HepG2 (cell line): Measurements from ENCODE around the gene AEBP1. TPM values are rescaled to one million over a fixed set of nuclear protein-coding genes. Genes with fewer than 3 reads are reported as not detected.

Experiments used
- ATAD3A ChIP-seq: sonication (generic); formaldehyde crosslinking; IDR thresholded peaks from 2 replicates; pipeline ENCODE4 v1.4.0; 2020; ENCODE audit warnings: missing genetic modification reagents
- CEBPB ChIP-seq: IDR thresholded peaks from 2 replicates; pipeline ENCODE4 v1.6.1; 2011; ENCODE audit warnings: low read depth, low read length, improper control_type of control experiment, borderline replicate concordance
- DMTF1 ChIP-seq: sonication (generic); formaldehyde crosslinking; IDR thresholded peaks from 2 replicates; pipeline ENCODE4 v1.4.0; 2020; ENCODE audit warnings: mild to moderate bottlenecking, missing genetic modification reagents
- PHF5A ChIP-seq: IDR thresholded peaks from one replicate; pipeline ENCODE4 v1.6.1; 2018; ENCODE audit warnings: low read depth, missing genetic modification reagents; ENCODE audit not compliant: unreplicated experiment
- TBX2 ChIP-seq: sonication (generic); formaldehyde crosslinking; IDR thresholded peaks from 2 replicates; pipeline ENCODE4 v1.5.0; 2020; ENCODE audit warnings: missing genetic modification reagents, mild to moderate bottlenecking, borderline replicate concordance
- ZNF234 ChIP-seq: sonication (generic); formaldehyde crosslinking; conservative IDR thresholded peaks from 2 replicates; pipeline ENCODE4 v1.5.1; 2020; ENCODE audit warnings: mild to moderate bottlenecking, missing genetic modification reagents
- polyA plus RNA-seq, 8 experiments: library from polyadenylated mRNA; depleted of rRNA in 3 of 8; stranded (reverse) in 7 of 8; unstranded in 1 of 8; fragments of >200 nt; fragmentation: Illumina TruSeq in 4 of 8; extraction: Trizol in 4 of 8; gene quantifications; 2 replicates each; pipeline versions ENCODE4 v1.2.1 to v1.2.3, GENCODE V29; 2011 to 2016; ENCODE audit warnings: low read depth in 4 of 8, missing spikeins in 1 of 8, mixed read lengths in 1 of 8; ENCODE audit not compliant: insufficient read depth in 1 of 8
- total RNA-seq, 5 experiments: library from RNA; depleted of rRNA; stranded (reverse); fragments of >200 nt; fragmentation: Illumina TruSeq; extraction: Trizol; gene quantifications; 2 replicates each; pipeline ENCODE4 v1.2.3, GENCODE V29; 2016; ENCODE audit warnings: low read depth in 1 of 5
- TF ChIP-seq, protein P1 (sequence below), 2 experiments: fragments of 450-650 bp in 1 of 2; sonication (generic) in 1 of 2; formaldehyde crosslinking in 1 of 2; IDR thresholded peaks; 2 replicates each; pipeline versions ENCODE4 v1.6.1 to v1.8.0; 2016 to 2022; ENCODE audit warnings: antibody characterized with exemption in 1 of 2, mild to moderate bottlenecking in 1 of 2, missing genetic modification reagents in 1 of 2
- TF ChIP-seq, protein P2 (sequence below): sonication (generic); formaldehyde crosslinking; IDR thresholded peaks from 2 replicates; pipeline ENCODE4 v1.4.0; 2020; ENCODE audit warnings: missing genetic modification reagents

Gene AEBP1
- total and polyA plus RNA-seq, 2 of the 13 experiments (the other 11 are each of a cell fraction or from before 2014, with no cell fraction given) = 0.22 to 0.55 TPM

GRCh38 chr7:44111761-44112160 lies 7.6 kb downstream of the AEBP1 start (continued):
- TF ChIP-seq, protein P1, sequence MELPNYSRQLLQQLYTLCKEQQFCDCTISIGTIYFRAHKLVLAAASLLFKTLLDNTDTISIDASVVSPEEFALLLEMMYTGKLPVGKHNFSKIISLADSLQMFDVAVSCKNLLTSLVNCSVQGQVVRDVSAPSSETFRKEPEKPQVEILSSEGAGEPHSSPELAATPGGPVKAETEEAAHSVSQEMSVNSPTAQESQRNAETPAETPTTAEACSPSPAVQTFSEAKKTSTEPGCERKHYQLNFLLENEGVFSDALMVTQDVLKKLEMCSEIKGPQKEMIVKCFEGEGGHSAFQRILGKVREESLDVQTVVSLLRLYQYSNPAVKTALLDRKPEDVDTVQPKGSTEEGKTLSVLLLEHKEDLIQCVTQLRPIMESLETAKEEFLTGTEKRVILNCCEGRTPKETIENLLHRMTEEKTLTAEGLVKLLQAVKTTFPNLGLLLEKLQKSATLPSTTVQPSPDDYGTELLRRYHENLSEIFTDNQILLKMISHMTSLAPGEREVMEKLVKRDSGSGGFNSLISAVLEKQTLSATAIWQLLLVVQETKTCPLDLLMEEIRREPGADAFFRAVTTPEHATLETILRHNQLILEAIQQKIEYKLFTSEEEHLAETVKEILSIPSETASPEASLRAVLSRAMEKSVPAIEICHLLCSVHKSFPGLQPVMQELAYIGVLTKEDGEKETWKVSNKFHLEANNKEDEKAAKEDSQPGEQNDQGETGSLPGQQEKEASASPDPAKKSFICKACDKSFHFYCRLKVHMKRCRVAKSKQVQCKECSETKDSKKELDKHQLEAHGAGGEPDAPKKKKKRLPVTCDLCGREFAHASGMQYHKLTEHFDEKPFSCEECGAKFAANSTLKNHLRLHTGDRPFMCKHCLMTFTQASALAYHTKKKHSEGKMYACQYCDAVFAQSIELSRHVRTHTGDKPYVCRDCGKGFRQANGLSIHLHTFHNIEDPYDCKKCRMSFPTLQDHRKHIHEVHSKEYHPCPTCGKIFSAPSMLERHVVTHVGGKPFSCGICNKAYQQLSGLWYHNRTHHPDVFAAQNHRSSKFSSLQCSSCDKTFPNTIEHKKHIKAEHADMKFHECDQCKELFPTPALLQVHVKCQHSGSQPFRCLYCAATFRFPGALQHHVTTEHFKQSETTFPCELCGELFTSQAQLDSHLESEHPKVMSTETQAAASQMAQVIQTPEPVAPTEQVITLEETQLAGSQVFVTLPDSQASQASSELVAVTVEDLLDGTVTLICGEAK (IDR thresholded peaks at IDR 0.05) = no peak
- TF ChIP-seq, protein P1 (CRISPR knock-in tag; IDR thresholded peaks at IDR 0.05) = no peak
- no peak for TF ChIP-seq ZNF234 (CRISPR knock-in tag)
- TF ChIP-seq, protein P2, sequence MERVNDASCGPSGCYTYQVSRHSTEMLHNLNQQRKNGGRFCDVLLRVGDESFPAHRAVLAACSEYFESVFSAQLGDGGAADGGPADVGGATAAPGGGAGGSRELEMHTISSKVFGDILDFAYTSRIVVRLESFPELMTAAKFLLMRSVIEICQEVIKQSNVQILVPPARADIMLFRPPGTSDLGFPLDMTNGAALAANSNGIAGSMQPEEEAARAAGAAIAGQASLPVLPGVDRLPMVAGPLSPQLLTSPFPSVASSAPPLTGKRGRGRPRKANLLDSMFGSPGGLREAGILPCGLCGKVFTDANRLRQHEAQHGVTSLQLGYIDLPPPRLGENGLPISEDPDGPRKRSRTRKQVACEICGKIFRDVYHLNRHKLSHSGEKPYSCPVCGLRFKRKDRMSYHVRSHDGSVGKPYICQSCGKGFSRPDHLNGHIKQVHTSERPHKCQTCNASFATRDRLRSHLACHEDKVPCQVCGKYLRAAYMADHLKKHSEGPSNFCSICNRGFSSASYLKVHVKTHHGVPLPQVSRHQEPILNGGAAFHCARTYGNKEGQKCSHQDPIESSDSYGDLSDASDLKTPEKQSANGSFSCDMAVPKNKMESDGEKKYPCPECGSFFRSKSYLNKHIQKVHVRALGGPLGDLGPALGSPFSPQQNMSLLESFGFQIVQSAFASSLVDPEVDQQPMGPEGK (CRISPR knock-in tag) = no peak
- no peak for TF ChIP-seq PHF5A (CRISPR knock-in tag)
- no peak for TF ChIP-seq CEBPB
- no peak for TF ChIP-seq TBX2 (CRISPR knock-in tag)
- no peak for TF ChIP-seq ATAD3A (CRISPR knock-in tag)
- TF ChIP-seq DMTF1 = no peak
